ENCODE measurements around the gene GABRA1.

Gene GABRA1

DNA sequence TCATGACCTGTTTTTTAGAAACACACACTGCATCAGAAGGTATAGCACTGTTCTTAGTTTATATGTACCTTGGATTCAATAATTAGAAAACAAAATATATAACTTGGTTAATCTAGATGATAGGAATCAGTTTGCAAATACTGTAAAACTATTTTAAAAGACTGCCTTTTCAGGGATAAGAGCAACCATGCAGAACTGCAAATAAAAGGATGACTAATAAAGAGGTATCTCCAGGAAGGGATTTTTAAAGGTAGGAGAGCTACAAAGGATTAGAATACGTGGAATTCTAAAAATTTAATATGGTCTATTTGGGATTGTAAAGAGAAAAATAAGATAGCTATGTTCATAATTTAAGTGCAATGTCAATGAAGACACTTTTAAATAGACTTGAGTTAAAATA lies 9.4 kb downstream of the GABRA1 start:
- no peak for DNase-seq (ENCODE audit: low read depth in 2 of 2)
- TF ChIP-seq, protein P1, sequence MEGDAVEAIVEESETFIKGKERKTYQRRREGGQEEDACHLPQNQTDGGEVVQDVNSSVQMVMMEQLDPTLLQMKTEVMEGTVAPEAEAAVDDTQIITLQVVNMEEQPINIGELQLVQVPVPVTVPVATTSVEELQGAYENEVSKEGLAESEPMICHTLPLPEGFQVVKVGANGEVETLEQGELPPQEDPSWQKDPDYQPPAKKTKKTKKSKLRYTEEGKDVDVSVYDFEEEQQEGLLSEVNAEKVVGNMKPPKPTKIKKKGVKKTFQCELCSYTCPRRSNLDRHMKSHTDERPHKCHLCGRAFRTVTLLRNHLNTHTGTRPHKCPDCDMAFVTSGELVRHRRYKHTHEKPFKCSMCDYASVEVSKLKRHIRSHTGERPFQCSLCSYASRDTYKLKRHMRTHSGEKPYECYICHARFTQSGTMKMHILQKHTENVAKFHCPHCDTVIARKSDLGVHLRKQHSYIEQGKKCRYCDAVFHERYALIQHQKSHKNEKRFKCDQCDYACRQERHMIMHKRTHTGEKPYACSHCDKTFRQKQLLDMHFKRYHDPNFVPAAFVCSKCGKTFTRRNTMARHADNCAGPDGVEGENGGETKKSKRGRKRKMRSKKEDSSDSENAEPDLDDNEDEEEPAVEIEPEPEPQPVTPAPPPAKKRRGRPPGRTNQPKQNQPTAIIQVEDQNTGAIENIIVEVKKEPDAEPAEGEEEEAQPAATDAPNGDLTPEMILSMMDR (IDR thresholded peaks at IDR 0.05; ENCODE audit: low read depth, low read length): no peak
- no peak overlapping the region for H3K4me3 ChIP-seq (replicated peaks in 1 of 2; ENCODE audit: low read depth in 2 of 2, low read length in 2 of 2)

DNA sequence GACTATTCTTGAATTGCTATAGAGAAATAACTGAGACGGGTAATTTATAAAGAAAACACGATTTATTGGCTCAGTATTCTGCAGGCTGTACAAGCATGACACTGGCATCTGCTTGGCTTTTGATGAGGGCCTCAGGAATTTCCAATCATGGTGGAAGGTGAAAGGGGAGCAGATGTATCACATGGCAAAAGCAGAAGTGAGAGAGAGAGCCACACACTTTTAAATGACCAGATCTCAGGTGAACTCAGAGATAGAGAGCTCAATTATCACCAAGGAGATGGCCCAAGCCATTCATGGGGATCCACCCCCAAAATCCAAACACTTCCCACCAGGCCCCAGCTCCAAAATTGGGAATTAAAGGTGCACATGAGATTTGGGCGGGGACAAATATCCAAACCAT lies 15.3 kb downstream of the GABRA1 start:
- DNase-seq (ENCODE audit: low read depth in 2 of 2): no peak
- TF ChIP-seq, protein P1 (IDR thresholded peaks at IDR 0.05; ENCODE audit: low read depth, low read length): no peak

DNA sequence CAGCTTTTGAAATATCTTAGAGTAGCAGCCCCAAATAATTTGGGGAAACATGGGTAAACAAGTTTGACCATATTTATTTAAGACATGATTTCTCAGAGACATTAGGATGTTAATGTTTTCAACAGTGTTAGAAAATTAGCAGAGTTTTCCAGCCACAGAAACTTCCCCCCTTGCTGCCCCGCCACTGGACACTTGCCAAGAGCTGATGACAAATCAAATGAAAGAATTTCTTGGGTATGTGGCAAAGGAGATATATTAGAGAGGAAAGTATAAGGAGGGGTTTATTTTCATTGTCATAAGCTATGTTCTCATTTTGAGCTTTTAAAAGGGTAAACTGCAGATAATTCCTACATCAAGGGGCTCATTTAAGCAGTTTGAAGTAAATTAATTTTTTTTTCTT lies 15.9 kb downstream of the GABRA1 start:
- no peak overlapping the region for H3K4me3 ChIP-seq (replicated peaks in 1 of 2; ENCODE audit: low read depth in 2 of 2, low read length in 2 of 2)
- TF ChIP-seq, protein P1 (IDR thresholded peaks at IDR 0.05; ENCODE audit: low read depth, low read length): no peak
- no peak for DNase-seq (ENCODE audit: low read depth in 2 of 2)

More for the DNA sequence above, 15.3 kb downstream of the GABRA1 start:
- H3K4me3 ChIP-seq (replicated peaks in 1 of 2; ENCODE audit: low read depth in 2 of 2, low read length in 2 of 2): no peak overlapping the region

DNA sequence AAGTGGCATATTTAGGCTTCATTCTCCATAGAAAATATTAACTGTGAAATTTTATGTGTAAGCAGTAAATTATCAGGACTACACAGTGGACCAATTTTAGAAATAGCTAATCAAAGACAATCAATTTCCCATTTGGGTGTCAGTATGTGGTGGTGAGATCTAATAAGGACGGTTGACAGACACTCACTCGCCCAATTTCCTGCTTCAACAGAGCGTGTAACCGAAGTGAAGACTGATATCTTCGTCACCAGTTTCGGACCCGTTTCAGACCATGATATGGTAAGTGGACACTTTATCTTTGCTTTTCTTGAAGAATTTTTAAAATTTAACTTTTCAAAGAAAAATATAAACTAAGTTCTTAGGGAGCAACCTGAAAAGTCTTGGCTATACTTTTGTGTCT lies 17.6 kb downstream of the GABRA1 start:
- no peak overlapping the region for H3K4me3 ChIP-seq (replicated peaks in 1 of 2; ENCODE audit: low read depth in 2 of 2, low read length in 2 of 2)
- DNase-seq (ENCODE audit: low read depth in 2 of 2): no peak
- TF ChIP-seq, protein P1 (IDR thresholded peaks at IDR 0.05; ENCODE audit: low read depth, low read length): no peak

DNA sequence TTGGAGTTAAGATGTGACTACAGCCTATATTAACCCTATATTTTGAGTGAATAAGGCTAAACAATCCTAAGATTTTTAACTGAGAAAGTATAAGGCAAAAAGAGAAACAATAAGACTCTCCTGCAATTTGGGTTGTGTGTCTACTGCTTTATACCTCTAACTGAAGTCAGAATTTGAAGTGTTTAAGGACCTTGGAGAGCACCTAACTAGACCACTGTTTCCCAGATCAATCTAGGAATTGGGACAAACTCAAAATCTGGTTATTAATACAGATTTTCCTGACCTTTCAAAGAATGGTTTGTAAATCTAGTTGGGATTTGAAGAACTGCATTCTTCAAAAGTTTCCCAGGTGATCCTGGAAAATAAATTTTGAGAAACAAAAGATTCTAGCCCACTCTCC lies 42.1 kb downstream of the GABRA1 start:
- TF ChIP-seq, protein P1 (IDR thresholded peaks at IDR 0.05; ENCODE audit: low read depth, low read length): no peak
- no peak overlapping the region for H3K4me3 ChIP-seq (replicated peaks in 1 of 2; ENCODE audit: low read depth in 2 of 2, low read length in 2 of 2)
- no peak for DNase-seq (ENCODE audit: low read depth in 2 of 2)

DNA sequence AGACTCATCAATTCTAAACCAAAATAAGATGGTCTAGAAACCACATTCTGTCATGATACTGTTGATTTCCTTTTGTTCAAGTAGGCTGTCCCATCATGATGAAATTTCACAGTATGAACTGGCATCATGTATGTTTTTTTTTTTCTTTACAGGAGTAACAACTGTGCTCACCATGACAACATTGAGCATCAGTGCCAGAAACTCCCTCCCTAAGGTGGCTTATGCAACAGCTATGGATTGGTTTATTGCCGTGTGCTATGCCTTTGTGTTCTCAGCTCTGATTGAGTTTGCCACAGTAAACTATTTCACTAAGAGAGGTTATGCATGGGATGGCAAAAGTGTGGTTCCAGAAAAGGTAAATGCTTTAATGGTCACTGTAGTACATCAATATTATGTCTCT lies 47.6 kb downstream of the GABRA1 start:
- TF ChIP-seq, protein P1 (IDR thresholded peaks at IDR 0.05; ENCODE audit: low read depth, low read length): no peak
- DNase-seq (ENCODE audit: low read depth in 2 of 2): no peak
- H3K4me3 ChIP-seq (replicated peaks in 1 of 2; ENCODE audit: low read depth in 2 of 2, low read length in 2 of 2): no peak overlapping the region

DNA sequence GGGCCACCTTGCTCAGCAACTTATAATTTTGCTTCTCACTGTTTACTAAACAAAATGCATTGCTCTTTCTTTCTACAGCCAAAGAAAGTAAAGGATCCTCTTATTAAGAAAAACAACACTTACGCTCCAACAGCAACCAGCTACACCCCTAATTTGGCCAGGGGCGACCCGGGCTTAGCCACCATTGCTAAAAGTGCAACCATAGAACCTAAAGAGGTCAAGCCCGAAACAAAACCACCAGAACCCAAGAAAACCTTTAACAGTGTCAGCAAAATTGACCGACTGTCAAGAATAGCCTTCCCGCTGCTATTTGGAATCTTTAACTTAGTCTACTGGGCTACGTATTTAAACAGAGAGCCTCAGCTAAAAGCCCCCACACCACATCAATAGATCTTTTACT lies 49.1 kb downstream of the GABRA1 start:
- DNase-seq (ENCODE audit: low read depth in 2 of 2): no peak
- TF ChIP-seq, protein P1 (IDR thresholded peaks at IDR 0.05; ENCODE audit: low read depth, low read length): no peak
- no peak overlapping the region for H3K4me3 ChIP-seq (replicated peaks in 1 of 2; ENCODE audit: low read depth in 2 of 2, low read length in 2 of 2)

Measured in cardiac fibroblast (primary cell).